GM12873 (cell line): ENCODE results near the gene SCYGR3.

Source experiments
- TF ChIP-seq, protein P1 (sequence below): IDR thresholded peaks from 2 replicates; pipeline ENCODE4 v1.5.1; 2012; ENCODE audit warnings: low read depth, mild to moderate bottlenecking, moderate library complexity, low read length, control low read depth; ENCODE audit not compliant: insufficient read depth; ENCODE audit errors: missing control alignments

Gene SCYGR3

DNA sequence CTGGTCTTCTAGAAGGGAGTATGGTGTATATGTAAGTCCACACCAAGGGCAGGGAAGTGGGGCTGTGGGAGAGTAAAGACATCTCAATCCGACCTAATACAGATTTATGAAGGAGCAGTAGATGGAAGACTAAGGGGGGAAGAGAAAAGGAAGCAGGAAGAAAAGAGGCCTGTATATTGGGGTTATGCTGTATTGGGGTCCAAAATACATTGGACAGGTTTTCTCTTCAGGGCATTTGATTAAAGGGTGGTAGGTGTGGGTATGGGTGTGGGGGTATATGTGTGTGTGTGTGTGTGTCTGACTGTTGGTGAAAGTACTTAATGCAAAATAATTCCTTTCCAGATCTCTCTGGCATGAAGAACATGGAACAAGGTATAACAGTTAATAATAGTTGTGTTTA is 49.6 kb downstream of the SCYGR3 start:
- TF ChIP-seq, protein P1, sequence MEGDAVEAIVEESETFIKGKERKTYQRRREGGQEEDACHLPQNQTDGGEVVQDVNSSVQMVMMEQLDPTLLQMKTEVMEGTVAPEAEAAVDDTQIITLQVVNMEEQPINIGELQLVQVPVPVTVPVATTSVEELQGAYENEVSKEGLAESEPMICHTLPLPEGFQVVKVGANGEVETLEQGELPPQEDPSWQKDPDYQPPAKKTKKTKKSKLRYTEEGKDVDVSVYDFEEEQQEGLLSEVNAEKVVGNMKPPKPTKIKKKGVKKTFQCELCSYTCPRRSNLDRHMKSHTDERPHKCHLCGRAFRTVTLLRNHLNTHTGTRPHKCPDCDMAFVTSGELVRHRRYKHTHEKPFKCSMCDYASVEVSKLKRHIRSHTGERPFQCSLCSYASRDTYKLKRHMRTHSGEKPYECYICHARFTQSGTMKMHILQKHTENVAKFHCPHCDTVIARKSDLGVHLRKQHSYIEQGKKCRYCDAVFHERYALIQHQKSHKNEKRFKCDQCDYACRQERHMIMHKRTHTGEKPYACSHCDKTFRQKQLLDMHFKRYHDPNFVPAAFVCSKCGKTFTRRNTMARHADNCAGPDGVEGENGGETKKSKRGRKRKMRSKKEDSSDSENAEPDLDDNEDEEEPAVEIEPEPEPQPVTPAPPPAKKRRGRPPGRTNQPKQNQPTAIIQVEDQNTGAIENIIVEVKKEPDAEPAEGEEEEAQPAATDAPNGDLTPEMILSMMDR: no peak
